GM18505 (cell line): Measurements from ENCODE around the gene MPP7.

Experiments used
- ATAC-seq: cut with Tn5 transposase; IDR thresholded peaks from one replicate; pipeline ENCODE4 v1.9.1; 2021; ENCODE audit not compliant: unreplicated experiment
- POLR2A ChIP-seq: IDR thresholded peaks from 4 replicates; pipeline ENCODE4 v1.6.1; 2011; ENCODE audit warnings: borderline replicate concordance; ENCODE audit not compliant: insufficient read depth, insufficient read length; ENCODE audit errors: extremely low read depth

MPP7 gene

GRCh38 chr10:28317760-28318159 lies 14.9 kb upstream of the MPP7 start:
- TF ChIP-seq POLR2A, result no peak
- ATAC-seq, result no peak

- no peak for TF ChIP-seq POLR2A
- no peak for ATAC-seq
Measured at GRCh38 chr10:28316696-28317095, 13.8 kb upstream of the MPP7 start.

GRCh38 chr10:28315140-28315539 lies 12.3 kb upstream of the MPP7 start:
- TF ChIP-seq POLR2A, result no peak
- no peak for ATAC-seq

GRCh38 chr10:28314211-28314610 lies 11.3 kb upstream of the MPP7 start:
- no peak for ATAC-seq
- TF ChIP-seq POLR2A, result no peak

DNA sequence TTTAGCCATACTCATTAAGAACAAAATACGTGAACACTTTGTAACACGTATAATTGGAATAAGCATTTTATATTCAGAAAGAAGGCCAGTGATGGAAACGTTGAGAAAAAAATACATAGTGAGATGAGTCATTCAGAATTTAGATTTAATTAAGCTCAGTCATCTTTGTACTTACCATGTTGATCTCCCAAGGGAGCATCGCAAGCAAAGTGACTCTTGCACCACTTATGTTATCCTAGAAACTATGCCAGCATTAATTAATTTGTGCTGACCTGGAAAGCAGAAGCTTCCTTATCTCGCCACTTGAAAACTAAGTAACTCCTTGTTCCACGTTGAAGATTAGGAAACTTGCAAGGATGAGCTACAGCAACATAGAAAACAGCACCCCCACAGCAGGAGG lies 9.7 kb upstream of the MPP7 start:
- ATAC-seq, result no peak
- no peak for TF ChIP-seq POLR2A

DNA sequence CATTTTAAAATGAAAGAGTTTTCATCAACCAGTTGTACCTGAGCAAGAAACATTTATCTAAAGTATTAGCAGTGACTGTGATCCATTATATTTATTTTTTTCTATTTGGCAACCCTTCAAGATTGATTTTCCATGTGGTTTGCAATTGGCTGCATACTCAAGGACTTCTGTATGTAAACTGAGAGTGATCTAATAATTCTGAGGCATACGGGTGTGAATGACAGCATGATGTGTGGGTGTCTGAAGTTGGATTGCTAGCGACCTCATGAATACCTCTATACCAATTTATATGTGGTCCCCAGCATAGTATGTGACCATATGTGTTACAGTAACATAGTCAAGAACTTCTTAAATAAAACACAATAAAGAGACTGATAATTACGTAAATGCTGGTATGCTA lies 8.2 kb upstream of the MPP7 start:
- no peak for ATAC-seq
- TF ChIP-seq POLR2A, result no peak

DNA sequence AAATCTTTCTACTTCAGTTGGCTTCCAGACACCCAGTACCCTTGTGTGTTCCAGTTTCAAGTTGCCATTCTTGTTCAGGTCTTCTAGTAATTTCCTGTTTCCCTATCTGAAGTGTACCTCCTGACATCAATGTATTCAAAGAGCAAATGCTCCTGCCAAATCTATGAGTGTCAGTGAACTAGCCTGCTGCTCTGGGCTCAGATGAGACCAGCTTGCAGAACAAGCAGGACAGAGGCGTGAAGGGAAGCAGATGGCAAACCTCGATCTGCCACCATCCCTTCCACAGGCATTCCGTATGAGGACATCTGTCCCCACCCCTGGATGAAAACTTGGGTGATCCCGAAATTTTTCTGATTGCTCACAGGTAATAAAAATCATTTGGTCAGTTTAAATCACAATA lies 4.4 kb upstream of the MPP7 start:
- TF ChIP-seq POLR2A, result no peak
- ATAC-seq, result no peak

- ATAC-seq, result no peak
- TF ChIP-seq POLR2A, result no peak
Measured at GRCh38 chr10:28305553-28305952, 2.7 kb upstream of the MPP7 start.

DNA sequence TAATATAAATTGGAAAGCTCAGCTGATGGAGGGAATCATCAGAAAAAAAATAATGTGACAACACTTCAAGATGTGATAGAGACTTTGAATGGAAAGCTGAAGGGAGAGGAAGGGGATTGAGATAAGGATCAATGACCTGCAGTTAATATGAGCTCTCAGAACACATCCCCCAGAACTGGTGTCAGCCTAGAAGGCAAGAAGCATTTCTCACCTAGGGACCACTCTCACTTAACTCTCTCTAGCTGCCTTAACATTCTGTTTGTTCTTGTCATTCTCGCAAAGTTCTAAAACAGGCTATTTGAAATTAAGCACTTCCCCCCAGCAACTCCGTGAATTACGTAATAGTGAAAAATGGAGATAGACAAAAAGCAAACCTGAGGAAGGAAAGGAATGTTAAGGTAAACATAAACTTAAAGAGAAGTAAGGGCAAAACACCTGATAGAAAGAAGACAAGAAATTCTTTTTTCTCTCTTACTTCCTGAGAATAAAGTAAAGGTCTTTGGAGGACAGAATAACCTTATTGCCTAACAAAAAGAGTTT lies 1.2 kb upstream of the MPP7 start:
- TF ChIP-seq POLR2A, result no peak
- ATAC-seq, result no peak

- no peak for TF ChIP-seq POLR2A
- ATAC-seq, result no peak
Measured at GRCh38 chr10:28302012-28302637, 739 bp downstream of the MPP7 start.

DNA sequence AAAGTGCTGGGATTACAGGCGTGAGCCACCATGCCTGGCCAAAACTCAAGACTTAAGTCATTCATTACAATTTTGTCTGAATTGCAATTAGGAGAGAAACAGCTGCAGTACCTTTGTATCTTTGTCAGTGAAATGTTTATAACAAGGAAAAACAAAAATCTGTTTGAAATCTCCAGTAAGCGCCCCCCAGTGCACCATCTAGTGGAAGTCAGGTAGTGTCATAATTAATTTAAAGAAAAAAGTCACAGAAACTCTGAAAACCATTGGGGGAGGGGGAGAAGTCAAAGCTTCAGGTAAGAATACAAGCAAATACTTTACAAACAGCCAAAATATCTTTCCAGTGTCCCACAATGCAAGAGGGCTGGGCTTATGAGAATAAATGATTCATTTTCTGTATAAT lies 2.8 kb downstream of the MPP7 start:
- no peak for TF ChIP-seq POLR2A
- ATAC-seq, result no peak

DNA sequence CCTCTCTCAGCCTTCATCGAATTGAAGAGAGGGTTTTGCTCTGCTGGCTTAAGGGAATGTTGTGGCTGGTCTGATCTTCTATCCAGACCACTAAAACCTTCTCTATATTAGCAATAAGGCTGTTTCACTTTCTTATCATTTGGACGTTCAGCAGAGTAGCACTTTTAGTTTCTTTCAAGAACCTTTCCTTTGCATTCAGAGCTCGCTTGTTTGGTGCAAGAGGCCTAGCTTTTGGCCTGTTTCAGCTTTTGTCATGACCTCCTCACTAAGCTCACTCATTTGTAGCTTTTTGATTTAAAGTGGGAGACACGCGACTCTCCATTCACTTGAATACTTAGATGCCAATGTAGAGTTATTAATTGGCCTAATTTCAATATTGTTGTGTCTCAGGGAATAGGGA lies 3.9 kb downstream of the MPP7 start:
- no peak for TF ChIP-seq POLR2A
- ATAC-seq, result no peak

- TF ChIP-seq POLR2A, result no peak
- ATAC-seq, result no peak
Measured at GRCh38 chr10:28296023-28296422, 6.8 kb downstream of the MPP7 start.

GRCh38 chr10:28295336-28295735 lies 7.5 kb downstream of the MPP7 start:
- no peak for TF ChIP-seq POLR2A
- ATAC-seq, result no peak

GRCh38 chr10:28294809-28295208 lies 8.1 kb downstream of the MPP7 start:
- ATAC-seq, result no peak
- no peak for TF ChIP-seq POLR2A
